ENCODE data around the gene PFDN6.
A peak's percentile ranks its signal among the peaks of the same experiment; 100 is the strongest.

PFDN6 gene

GRCh38 chr6:33289784-33290315, 449 bp downstream of the PFDN6 start:
- ATAC-seq: peak; percentile 31
- TF ChIP-seq GLIS3 (CRISPR knock-in tag; IDR thresholded peaks at IDR 0.05) (no peak), ZNF565 (CRISPR knock-in tag; conservative IDR thresholded peaks at IDR 0.05; ENCODE audit: low read depth) (no peak), ZFP3 (CRISPR knock-in tag; IDR thresholded peaks at IDR 0.05) (no peak), ESRRG (CRISPR knock-in tag; IDR thresholded peaks at IDR 0.05) (no peak), POU6F1 (CRISPR knock-in tag; IDR thresholded peaks at IDR 0.05; ENCODE audit: borderline replicate concordance, low read depth) (no peak), CSDC2 (CRISPR knock-in tag; IDR thresholded peaks at IDR 0.05) (no peak), TCF4 (CRISPR knock-in tag; IDR thresholded peaks at IDR 0.05; ENCODE audit: borderline replicate concordance) (no peak), ARNTL (CRISPR knock-in tag; IDR thresholded peaks at IDR 0.05; ENCODE audit: borderline replicate concordance, low read depth) (no peak), TOX (CRISPR knock-in tag; IDR thresholded peaks at IDR 0.05; ENCODE audit: borderline replicate concordance) (no peak), CREB5 (CRISPR knock-in tag; IDR thresholded peaks at IDR 0.05; ENCODE audit: low read depth) (no peak), ZNF70 (CRISPR knock-in tag; IDR thresholded peaks at IDR 0.05) (no peak), TSHZ2 (CRISPR knock-in tag; IDR thresholded peaks at IDR 0.05) (no peak), OSR1 (CRISPR knock-in tag; IDR thresholded peaks at IDR 0.05) (no peak), ISL1 (CRISPR knock-in tag; IDR thresholded peaks at IDR 0.05) (no peak), ZFP30 (CRISPR knock-in tag; IDR thresholded peaks at IDR 0.05) (no peak), CSRNP3 (CRISPR knock-in tag; IDR thresholded peaks at IDR 0.05) (no peak), ZNF8 (CRISPR knock-in tag; IDR thresholded peaks at IDR 0.05) (no peak), PATZ1 (CRISPR knock-in tag; IDR thresholded peaks at IDR 0.05; ENCODE audit: borderline replicate concordance) (no peak)

GRCh38 chr6:33290459-33290858, 1.1 kb downstream of the PFDN6 start:
- ATAC-seq: no peak
- no peak for TF ChIP-seq CSDC2 (CRISPR knock-in tag; IDR thresholded peaks at IDR 0.05)
- TF ChIP-seq OSR1 (CRISPR knock-in tag; IDR thresholded peaks at IDR 0.05): no peak
- TF ChIP-seq BACH2 (CRISPR knock-in tag; IDR thresholded peaks at IDR 0.05; ENCODE audit: borderline replicate concordance): no peak
- TF ChIP-seq PATZ1 (CRISPR knock-in tag; IDR thresholded peaks at IDR 0.05; ENCODE audit: borderline replicate concordance): no peak
- no peak for TF ChIP-seq ZC3H10 (CRISPR knock-in tag; IDR thresholded peaks at IDR 0.05)
- no peak for TF ChIP-seq ZFP30 (CRISPR knock-in tag; IDR thresholded peaks at IDR 0.05)
- no peak for TF ChIP-seq ISL1 (CRISPR knock-in tag; IDR thresholded peaks at IDR 0.05)
- no peak for TF ChIP-seq ZFP3 (CRISPR knock-in tag; IDR thresholded peaks at IDR 0.05)
- TF ChIP-seq ESRRG (CRISPR knock-in tag; IDR thresholded peaks at IDR 0.05): no peak
- no peak for TF ChIP-seq ARNTL (CRISPR knock-in tag; IDR thresholded peaks at IDR 0.05; ENCODE audit: borderline replicate concordance, low read depth)
- TF ChIP-seq CREB5 (CRISPR knock-in tag; IDR thresholded peaks at IDR 0.05; ENCODE audit: low read depth): no peak
- no peak for TF ChIP-seq ZNF70 (CRISPR knock-in tag; IDR thresholded peaks at IDR 0.05)
- no peak for TF ChIP-seq ZNF565 (CRISPR knock-in tag; conservative IDR thresholded peaks at IDR 0.05; ENCODE audit: low read depth)
- no peak for TF ChIP-seq GLIS3 (CRISPR knock-in tag; IDR thresholded peaks at IDR 0.05)
- no peak for TF ChIP-seq POU6F1 (CRISPR knock-in tag; IDR thresholded peaks at IDR 0.05; ENCODE audit: borderline replicate concordance, low read depth)
- no peak for TF ChIP-seq CSRNP3 (CRISPR knock-in tag; IDR thresholded peaks at IDR 0.05)
- TF ChIP-seq TOX (CRISPR knock-in tag; IDR thresholded peaks at IDR 0.05; ENCODE audit: borderline replicate concordance): no peak
